Peyer's patch (tissue), 4 donors: ENCODE data around the gene PRSS21.

Experiments used
- POLR2A ChIP-seq, 2 donors: fragments of 450-650 bp; IDR thresholded peaks; one replicate each; pipeline ENCODE4 v1.5.1; 2017; ENCODE audit warnings: antibody characterized with exemption in 2 of 2, mild to moderate bottlenecking in 2 of 2, moderate library complexity in 2 of 2
- TF ChIP-seq, protein P1 (sequence below), 6 experiments: fragments of 450-650 bp in 4 of 6; fragments of 200-600 bp in 2 of 6; sonication (generic) in 1 of 6; IDR thresholded peaks; one replicate each; pipeline ENCODE4 v1.5.1; 2017 to 2019; ENCODE audit warnings: antibody characterized with exemption in 6 of 6, mild to moderate bottlenecking in 3 of 6, moderate library complexity in 1 of 6

DNA sequence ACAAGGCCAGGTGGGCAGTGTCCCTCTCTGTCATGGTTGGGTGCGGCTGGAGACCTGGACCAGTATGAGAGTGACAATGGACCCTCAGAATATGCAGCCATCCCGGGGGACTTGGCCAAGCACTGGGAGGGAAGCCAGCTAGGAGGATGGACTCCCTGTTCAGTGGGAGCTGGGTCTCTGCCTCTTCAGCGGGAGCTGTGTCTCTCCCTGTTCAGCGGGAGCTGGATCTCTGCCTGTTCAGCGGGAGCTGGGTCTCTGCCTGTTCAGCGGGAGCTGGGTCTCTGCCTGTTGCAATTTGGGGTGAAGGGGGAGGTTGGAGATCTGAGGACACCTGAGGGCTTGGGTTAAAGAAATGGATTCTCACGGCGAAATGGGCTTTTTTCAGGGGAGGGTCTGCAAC lies 25.9 kb upstream of the PRSS21 start:
- TF ChIP-seq, protein P1, sequence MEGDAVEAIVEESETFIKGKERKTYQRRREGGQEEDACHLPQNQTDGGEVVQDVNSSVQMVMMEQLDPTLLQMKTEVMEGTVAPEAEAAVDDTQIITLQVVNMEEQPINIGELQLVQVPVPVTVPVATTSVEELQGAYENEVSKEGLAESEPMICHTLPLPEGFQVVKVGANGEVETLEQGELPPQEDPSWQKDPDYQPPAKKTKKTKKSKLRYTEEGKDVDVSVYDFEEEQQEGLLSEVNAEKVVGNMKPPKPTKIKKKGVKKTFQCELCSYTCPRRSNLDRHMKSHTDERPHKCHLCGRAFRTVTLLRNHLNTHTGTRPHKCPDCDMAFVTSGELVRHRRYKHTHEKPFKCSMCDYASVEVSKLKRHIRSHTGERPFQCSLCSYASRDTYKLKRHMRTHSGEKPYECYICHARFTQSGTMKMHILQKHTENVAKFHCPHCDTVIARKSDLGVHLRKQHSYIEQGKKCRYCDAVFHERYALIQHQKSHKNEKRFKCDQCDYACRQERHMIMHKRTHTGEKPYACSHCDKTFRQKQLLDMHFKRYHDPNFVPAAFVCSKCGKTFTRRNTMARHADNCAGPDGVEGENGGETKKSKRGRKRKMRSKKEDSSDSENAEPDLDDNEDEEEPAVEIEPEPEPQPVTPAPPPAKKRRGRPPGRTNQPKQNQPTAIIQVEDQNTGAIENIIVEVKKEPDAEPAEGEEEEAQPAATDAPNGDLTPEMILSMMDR (IDR thresholded peaks at IDR 0.05), result no peak
- no peak for TF ChIP-seq POLR2A (IDR thresholded peaks at IDR 0.05)
